NCI-H2107 treated with DMSO at 0.1 percent for 48 hours (cell line): Measurements from ENCODE around the gene PXDN.

Experiments
- DNase-seq: peaks from one replicate; lab custom pipeline; 2025; ENCODE audit not compliant: unreplicated experiment; lab: John Stamatoyannopoulos, UW

Gene PXDN

GRCh38 chr2:1756456-1756855 lies 12.1 kb upstream of the PXDN start:
- DNase-seq = no peak

GRCh38 chr2:1755436-1756191 lies 11.3 kb upstream of the PXDN start:
- DNase-seq = no peak

GRCh38 chr2:1754461-1755170 lies 10.3 kb upstream of the PXDN start:
- no peak for DNase-seq

- no peak for DNase-seq
Observed at GRCh38 chr2:1754046-1754445, 9.7 kb upstream of the PXDN start.

- no peak for DNase-seq
Observed at GRCh38 chr2:1752751-1753150, 8.4 kb upstream of the PXDN start.

GRCh38 chr2:1751767-1752725 lies 7.7 kb upstream of the PXDN start:
- DNase-seq = no peak

- DNase-seq = peak; percentile 79
Observed at GRCh38 chr2:1750933-1751766, 6.8 kb upstream of the PXDN start.

GRCh38 chr2:1750270-1750932 lies 6.1 kb upstream of the PXDN start:
- no peak for DNase-seq

GRCh38 chr2:1749489-1750119 lies 5.3 kb upstream of the PXDN start:
- no peak for DNase-seq

GRCh38 chr2:1748741-1749488 lies 4.6 kb upstream of the PXDN start:
- DNase-seq = no peak

- no peak for DNase-seq
Observed at GRCh38 chr2:1748176-1748740, 3.9 kb upstream of the PXDN start.

GRCh38 chr2:1747065-1747941 lies 3.0 kb upstream of the PXDN start:
- DNase-seq = no peak

- no peak for DNase-seq
Observed at GRCh38 chr2:1746174-1747064, 2.1 kb upstream of the PXDN start.

- no peak for DNase-seq
Observed at GRCh38 chr2:1745171-1746023, 1.1 kb upstream of the PXDN start.

- no peak for DNase-seq
Observed at GRCh38 chr2:1744151-1744445, 217 bp downstream of the PXDN start.
